Lung (tissue), 12 donors: ENCODE data around the gene CORO1C. TPM values are rescaled to one million over a fixed set of nuclear protein-coding genes. Genes with fewer than 3 reads are reported as not detected.

Experiments used
- ATAC-seq: fragments of 200-7000 bp; cut with Tn5 transposase; one replicate; pipeline ENCODE4 v1.9.1; 2020; ENCODE audit warnings: moderate number of reproducible peaks; ENCODE audit not compliant: insufficient read depth, low FRiP score
- DNase-seq, 3 donors: peaks; one replicate each; pipeline ENCODE4 v3.0.0-alpha.2; 2013 to 2017
- H3K27ac ChIP-seq, 2 donors: one replicate each; pipeline ENCODE4 v1.5.1; 2013; ENCODE audit warnings: mild to moderate bottlenecking in 2 of 2, moderate library complexity in 2 of 2, control low read depth in 1 of 2, inconsistent platforms in 1 of 2, low read depth in 1 of 2, low read length in 1 of 2
- H3K27me3 ChIP-seq, 3 donors: one replicate each; pipeline ENCODE4 v1.5.1; 2013; ENCODE audit warnings: low read length in 2 of 3; ENCODE audit not compliant: control insufficient read depth in 3 of 3, insufficient read depth in 3 of 3
- H3K36me3 ChIP-seq, 4 donors: one replicate each; pipeline ENCODE4 v1.5.1; 2013; ENCODE audit warnings: low read length in 4 of 4, mild to moderate bottlenecking in 1 of 4, moderate library complexity in 1 of 4; ENCODE audit not compliant: control insufficient read depth in 4 of 4, insufficient read depth in 4 of 4
- H3K4me1 ChIP-seq, 5 donors: one replicate each; pipeline ENCODE4 v1.5.1; 2013; ENCODE audit warnings: low read length in 5 of 5, mild to moderate bottlenecking in 2 of 5, moderate library complexity in 1 of 5; ENCODE audit not compliant: control insufficient read depth in 5 of 5, insufficient read depth in 5 of 5
- H3K4me3 ChIP-seq: one replicate; pipeline ENCODE4 v1.5.1; 2013; ENCODE audit warnings: mild to moderate bottlenecking, control low read depth, moderate library complexity
- H3K9ac ChIP-seq, 2 donors: one replicate each; pipeline ENCODE4 v1.5.1; 2013; ENCODE audit warnings: low read length in 2 of 2, control low read depth in 1 of 2; ENCODE audit not compliant: insufficient read depth in 1 of 2
- H3K9me3 ChIP-seq, 4 donors: one replicate each; pipeline ENCODE4 v1.5.1; 2013; ENCODE audit warnings: low read length in 3 of 4, mild to moderate bottlenecking in 1 of 4, moderate library complexity in 1 of 4; ENCODE audit not compliant: control insufficient read depth in 4 of 4, insufficient read depth in 3 of 4
- WGBS, 2 donors: extraction: QIAGEN DNeasy Blood & Tissue Kit; methylation state at CpG; one replicate each; pipeline ENCODE4 v1.1.7; 2013; 5-methylcytosine and 5-hydroxymethylcytosine counted together
- polyA plus RNA-seq, 2 donors: library from polyadenylated mRNA; stranded (reverse); fragments of 200-250 nt; gene quantifications; one replicate each; pipeline ENCODE4 v1.2.1, GENCODE V29; 2013
- total RNA-seq, 2 donors: library from RNA; depleted of rRNA in 1 of 2; stranded (reverse); fragments of >200 nt in 1 of 2; gene quantifications; one replicate each; pipeline ENCODE4 v1.2.1, GENCODE V29; 2014 to 2021
- TF ChIP-seq, protein P1 (sequence below): IDR thresholded peaks from 2 replicates; pipeline ENCODE4 v1.5.1; 2012; ENCODE audit warnings: mild to moderate bottlenecking; ENCODE audit errors: control extremely low read depth, extremely low read depth
- donor health status: control.
- donor health status: control.
- donor health status: Bipolar disorder and iron deficiency.
- donor health status: healthy.
- donor health status: DM: yes; HTN: yes; CAD: no.

Gene CORO1C
- total and polyA plus RNA-seq, 4 donors: 36.4 to 227 (median 105) TPM

DNA sequence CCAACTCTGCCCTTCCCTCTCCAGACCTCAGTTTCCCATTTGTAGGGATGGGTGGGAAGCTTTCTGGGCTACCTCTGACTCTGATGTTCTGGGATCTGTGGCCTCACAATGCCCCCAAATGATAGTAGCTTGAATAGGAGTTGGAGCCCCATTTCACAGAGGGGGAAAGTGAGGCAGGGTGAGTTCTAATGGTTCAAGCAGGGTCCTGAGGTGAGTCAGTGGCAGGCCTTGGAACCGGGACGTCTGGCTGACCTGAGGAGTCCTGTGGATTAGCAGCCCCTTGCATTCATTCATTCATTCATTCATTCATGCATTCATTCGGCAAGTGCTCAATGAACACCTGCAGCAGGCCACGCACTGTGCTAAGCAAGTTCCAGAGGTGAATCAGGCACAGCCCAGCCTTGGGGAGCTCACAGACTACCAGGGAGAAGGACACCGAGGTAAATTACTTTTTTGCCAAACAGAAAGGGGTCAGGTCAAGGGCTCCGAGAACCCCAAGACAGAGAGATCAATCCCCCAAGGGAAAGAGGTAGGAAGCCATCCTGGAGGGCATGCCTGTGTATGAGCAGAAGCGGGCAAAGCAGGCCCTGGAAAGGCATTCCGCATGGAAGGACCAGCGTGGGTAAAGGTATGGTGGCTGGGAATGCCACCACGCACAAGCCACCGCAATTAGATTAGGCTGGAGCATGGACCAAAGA, 132.6 kb downstream of the CORO1C start:
- TF ChIP-seq, protein P1, sequence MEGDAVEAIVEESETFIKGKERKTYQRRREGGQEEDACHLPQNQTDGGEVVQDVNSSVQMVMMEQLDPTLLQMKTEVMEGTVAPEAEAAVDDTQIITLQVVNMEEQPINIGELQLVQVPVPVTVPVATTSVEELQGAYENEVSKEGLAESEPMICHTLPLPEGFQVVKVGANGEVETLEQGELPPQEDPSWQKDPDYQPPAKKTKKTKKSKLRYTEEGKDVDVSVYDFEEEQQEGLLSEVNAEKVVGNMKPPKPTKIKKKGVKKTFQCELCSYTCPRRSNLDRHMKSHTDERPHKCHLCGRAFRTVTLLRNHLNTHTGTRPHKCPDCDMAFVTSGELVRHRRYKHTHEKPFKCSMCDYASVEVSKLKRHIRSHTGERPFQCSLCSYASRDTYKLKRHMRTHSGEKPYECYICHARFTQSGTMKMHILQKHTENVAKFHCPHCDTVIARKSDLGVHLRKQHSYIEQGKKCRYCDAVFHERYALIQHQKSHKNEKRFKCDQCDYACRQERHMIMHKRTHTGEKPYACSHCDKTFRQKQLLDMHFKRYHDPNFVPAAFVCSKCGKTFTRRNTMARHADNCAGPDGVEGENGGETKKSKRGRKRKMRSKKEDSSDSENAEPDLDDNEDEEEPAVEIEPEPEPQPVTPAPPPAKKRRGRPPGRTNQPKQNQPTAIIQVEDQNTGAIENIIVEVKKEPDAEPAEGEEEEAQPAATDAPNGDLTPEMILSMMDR: no peak
- peaks cover 0 to 5% (median 0%) of the 10 kb centered on the region in 4 donors for H3K36me3 ChIP-seq
- 92 to 94% methylated on average over 11 of the region's 11 CpGs for WGBS, 2 donors
- H3K27ac ChIP-seq: peak overlapping the region in 1 of 2 donors; percentile 9
- DNase-seq (no peak), ATAC-seq (no peak)
- H3K9me3 ChIP-seq: no peaks in the 10 kb centered on the region
- H3K9ac ChIP-seq: peak overlapping the region in 1 of 2 donors; percentile 37
- no peak overlapping the region for H3K4me3 ChIP-seq
- H3K4me1 ChIP-seq: peaks cover 0 to 23% (median 10%) of the 10 kb centered on the region in 5 donors
- H3K27me3 ChIP-seq: no peaks in the 10 kb centered on the region

DNA sequence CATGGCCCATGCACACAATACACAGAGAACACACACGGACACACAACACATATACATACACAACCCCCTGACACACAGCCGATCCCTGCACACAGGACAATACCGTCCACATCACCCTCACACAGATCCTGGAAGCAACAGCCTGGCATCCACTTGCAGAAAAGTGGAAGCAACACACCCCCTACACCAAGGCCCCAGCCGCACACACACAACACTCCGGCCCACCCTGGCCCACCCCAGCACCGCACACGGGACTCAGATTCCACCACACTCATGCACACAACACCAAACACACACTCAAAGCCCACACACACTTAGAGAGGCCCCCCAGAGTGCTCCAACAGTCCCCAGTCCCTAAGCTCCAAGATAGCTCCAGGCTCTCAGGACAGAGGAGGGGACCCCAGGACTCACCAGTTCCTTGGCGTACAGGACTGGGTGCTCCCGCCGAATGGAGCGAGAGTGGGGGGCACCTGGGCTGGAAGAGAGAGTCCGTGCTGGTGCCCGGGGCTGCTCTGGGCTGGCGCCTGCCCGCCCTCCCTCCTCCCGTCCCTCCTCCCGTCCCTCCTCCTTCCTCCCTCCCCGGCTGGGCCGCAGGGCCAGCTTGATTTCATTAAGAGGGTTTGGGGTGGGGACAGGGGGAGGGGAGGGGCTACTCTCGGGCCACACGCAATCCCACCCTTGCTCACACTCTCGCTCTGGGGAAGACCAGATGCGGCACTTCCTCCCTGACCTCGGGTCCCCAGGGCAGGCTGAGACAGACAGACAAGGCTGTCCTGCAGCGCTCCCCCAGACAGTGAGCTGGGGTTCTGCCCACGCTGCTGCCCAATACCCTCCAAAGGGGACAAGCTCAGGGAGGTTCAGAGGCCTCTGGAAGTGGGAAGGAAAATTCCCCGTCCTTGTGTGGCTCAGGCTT, 133.5 kb downstream of the CORO1C start, which contains the start of gene TMEM119:
Gene TMEM119, minus strand, starts transcription at position 526 of the 913 bp plus-strand sequence. CDS start 5,701 bp downstream, outside the sequence.
- DNase-seq: peak; percentile 87 to 94 (median 88)

DNA sequence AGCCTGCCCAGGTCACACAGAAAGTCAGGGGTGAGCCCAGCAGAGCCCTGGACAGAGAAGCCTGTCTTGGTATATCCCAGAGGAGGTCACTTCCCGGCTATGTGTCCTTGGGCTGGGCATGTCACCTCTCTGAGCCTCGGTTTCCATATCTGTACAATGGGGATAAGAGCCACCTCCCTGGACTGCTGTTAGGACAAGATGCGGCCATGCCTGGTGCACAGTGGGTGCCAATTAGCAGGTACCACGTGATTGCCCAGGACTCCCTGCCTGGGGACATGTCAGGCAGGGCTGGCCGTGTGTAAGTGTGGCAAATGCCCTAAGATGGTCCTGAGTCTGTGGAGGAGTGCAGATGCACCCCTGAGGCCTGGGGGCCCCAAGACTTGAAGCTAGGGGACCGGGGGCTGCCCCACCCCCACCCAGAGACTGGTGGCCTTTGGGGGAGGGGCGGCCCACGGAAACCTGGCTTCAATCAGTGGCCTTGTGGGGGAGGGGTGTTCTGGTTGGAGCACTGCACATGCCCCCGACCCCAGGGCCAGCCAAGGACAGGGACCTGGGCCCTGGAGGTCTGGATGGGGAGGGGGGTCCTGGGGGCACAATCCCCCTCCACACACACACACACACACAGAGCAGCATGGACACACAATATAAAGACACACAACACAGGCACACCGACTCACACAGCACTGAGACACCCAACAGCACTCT, 134.3 kb downstream of the CORO1C start:
- Histone ChIP-seq H3K4me3 (no peak overlapping the region), H3K27ac (no peak overlapping the region), H3K36me3 (peaks cover 0 to 5% (median 0%) of the 10 kb centered on the region in 4 donors), H3K4me1 (peaks cover 0 to 23% (median 10%) of the 10 kb centered on the region in 5 donors), H3K9me3 (no peaks in the 10 kb centered on the region), H3K9ac (peak overlapping the region; percentile 39 to 88), H3K27me3 (no peaks in the 10 kb centered on the region)
- DNase-seq: no peak
- ATAC-seq: no peak
- TF ChIP-seq, protein P1: no peak
- 61 to 83% methylated on average over 10 of the region's 10 CpGs for WGBS, 2 donors

More for the DNA sequence above, 133.5 kb downstream of the CORO1C start, which contains the start of gene TMEM119:
- peak; percentile 28 for ATAC-seq
- H3K4me3 ChIP-seq: peak within 1 kb of the TSS; percentile 18
- peaks cover 0 to 5% (median 0%) of the 10 kb centered on the region in 4 donors for H3K36me3 ChIP-seq
- H3K27ac ChIP-seq: peak within 1 kb of the TSS in 1 of 2 donors; percentile 22
- 39 to 49% methylated on average over 24 to 27 of the region's 27 CpGs for WGBS, 2 donors
- no peaks in the 10 kb centered on the region for H3K9me3 ChIP-seq
- TF ChIP-seq, protein P1: no peak
- H3K4me1 ChIP-seq: peaks cover 0 to 23% (median 10%) of the 10 kb centered on the region in 5 donors
- no peaks in the 10 kb centered on the region for H3K27me3 ChIP-seq
- H3K9ac ChIP-seq: peak within 1 kb of the TSS; percentile 39 to 88
